GM18499 (cell line): ENCODE results near the gene AHI1.

Experiments
- ATAC-seq: cut with Tn5 transposase; IDR thresholded peaks from one replicate; pipeline ENCODE4 v1.9.1; 2021; ENCODE audit warnings: moderate number of reproducible peaks; ENCODE audit not compliant: insufficient read depth, unreplicated experiment

Gene AHI1

DNA sequence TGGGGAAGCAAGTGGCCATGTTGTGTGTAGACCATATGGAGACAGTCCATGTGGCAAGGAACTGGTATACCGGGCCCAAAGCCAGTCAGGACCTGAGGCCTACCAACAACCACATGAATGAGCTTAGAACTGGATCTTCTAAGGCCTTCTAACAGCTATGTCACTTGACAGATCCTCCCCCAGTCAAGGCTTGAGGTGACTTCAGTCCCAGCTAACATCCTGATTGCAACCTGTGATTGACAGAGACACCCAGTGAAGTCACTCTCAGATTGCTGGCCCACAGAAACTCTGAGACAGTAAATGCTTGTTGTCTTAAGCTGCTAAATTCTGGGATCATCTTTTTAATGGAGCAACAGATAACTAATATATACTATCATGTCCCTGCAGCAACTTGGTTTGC lies 32.9 kb downstream of the AHI1 start:
- peak; percentile 55 for ATAC-seq

DNA sequence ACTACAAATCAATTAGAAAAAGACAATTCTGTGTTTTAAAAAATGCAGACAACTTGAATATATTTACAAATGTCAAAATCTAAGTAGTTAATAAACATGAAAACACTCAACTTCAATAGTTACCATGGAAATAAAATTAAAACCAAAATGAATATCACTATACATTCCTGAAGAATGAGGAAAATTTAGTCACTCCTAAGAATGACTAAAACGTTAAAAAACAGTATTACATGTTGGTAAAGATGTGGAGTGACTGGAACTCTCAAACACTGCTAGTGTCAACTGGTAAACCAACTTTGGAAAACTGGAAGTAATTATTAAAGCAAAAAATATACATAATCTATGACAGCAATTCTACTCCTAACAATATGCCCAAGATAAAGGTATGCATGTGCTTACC lies 36.3 kb downstream of the AHI1 start:
- no peak for ATAC-seq

DNA sequence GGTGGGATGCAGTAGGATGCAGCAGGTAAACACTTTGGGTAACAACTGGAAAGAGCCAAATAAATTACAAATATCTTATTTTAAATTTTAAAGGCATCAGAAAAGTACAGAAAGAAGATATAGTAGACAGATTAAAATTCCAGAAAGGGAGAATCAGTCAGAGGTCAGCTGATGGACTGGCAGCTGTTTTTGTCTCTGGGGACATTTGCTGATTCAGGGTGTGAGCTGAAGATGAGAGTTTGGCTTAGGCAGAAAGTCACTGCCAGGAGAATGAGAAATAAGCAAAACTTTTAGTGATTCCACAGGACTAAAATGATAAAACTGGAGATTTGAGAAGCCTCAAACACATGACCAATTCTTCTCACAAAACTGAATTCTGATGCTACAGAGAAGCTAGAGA lies 39.5 kb downstream of the AHI1 start:
- ATAC-seq = no peak

DNA sequence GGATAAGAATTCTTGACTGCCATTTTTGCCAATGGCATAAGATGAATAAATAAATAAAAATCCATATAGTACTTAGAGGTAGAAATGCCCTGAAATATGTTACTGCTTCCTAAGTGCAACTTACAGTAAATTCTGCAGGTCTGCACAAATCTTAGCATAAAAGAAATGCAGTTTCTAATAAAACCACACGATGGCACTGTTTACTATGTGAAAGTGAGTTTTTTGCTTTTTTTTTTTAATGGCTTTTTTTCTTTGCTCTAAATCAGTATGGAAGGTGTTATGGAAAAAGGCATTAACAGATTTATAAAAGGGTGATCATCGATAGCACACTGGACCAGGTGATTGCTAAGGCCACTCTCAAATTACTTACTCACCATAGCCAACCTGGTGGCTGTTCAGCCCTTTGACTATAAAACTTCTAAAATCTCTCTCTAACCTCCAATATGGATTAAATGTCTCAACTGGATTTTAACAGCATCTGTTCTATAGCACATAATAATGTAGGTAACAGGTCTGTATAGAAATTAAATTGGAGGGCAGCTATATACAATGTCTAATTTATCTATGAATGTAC lies 45.8 kb downstream of the AHI1 start:
- no peak for ATAC-seq

DNA sequence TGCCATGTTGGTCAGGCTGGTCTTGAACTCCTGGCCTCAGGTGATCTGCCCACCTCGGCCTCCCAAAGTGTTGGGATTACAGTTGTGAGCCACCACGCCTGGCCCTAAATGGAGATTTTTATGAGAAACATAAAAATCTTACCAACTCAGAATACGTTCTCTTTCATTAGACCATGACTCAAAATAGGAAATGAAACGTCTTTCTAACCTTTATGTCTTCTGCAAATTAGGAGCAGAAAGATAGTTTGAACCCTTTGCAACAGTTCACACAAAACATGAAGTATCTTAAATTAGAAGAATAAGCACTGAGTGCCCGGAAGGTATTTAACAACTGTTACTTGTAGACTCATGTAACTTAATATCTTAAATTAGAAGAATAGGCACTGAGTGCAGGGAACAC lies 48.3 kb downstream of the AHI1 start:
- ATAC-seq = no peak

DNA sequence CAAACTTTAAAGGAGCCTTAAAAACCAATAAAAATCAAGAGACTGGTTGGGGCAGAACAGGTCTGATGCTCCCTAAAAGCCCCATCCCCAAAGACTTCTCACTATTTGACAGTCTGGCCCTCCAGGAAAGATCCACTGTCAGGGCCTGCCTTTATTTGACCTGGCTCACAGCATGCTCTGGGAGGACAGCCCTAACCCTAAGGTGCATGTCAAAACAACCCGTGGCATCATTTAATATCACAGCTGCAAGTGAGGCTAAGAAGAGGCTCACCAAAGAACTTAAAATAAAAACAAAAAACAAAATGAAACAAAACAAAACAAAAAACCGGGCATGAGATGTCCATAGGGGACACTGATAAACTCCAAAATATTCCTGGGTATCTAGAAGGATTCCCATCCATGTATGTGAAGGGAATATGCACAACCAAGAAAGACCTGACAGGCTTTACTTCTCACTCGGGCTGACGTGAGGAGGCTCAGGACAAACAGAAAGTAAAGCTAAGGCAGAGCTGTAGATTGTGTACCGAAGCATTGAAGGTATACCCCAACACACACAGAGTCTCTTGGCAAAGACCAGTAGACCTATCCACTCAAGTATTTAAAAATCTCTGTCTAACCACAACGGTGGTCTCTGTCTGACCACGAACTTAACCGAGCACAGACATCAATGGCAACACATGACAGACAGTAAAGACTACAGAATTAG lies 57.3 kb downstream of the AHI1 start:
- ATAC-seq = no peak

DNA sequence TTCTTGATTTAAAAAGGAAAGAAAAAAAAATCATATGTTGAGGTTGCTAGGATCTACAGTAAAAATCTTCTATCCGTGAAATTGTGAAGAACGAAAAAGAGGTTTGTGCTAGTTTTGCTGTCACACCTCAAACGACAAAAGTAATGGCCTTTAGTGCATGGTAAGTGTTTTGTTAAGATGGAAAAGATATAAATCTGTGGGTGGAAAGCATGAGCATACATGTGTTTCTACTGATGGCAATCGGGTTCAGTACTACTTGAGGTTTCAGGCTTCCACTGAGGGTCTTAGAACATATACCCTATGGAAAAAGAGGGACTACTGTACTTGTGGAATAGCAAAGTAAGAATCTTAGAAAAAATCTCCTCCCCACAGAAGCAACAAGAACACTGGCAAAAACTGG lies 58.0 kb downstream of the AHI1 start:
- no peak for ATAC-seq

DNA sequence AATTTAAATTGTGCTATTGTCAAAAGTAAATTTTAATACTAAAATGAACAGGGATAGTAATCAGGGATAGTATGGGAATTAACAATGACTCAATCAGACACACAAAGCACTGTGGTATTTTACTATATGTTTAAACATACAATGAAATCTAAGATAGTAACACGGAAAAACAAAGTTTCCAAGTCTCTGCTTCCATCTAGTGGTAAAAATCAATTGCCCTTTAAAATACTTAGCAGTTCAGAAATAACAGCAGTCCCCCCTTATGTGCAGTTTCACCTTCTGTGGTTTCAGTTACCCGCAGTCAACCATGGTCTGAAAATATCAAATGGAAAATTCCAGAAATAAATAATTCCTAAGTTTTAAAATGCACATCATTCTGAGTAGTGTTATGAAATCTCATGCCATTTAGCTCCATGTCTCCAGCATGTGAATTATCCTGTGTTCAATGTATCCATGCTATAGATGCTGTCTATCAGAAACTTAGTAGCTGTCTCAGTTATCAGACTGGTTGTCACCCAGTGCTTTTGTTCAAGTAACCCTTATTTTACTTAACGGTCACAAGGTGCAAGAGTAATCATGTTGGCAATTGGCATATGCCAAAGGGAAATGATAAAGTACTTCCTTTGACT lies 58.5 kb downstream of the AHI1 start:
- no peak for ATAC-seq

DNA sequence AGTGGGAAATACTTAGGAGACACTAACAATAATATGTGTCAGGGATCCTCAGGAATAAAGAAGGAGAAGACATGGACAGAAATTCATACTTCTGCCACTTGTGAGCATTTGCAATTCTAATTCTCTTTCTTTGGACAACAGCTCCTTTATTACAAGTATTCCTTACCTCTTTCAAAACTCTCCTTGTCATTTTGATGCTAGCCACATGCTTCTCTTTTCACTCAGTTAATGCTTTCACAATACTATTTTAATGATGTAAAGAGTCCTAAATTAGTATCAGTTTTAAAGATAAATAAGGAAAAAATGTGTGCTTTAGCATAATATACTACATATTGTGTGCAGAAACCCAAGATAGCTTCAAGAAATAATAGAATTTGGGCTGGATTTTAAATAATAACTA lies 62.5 kb downstream of the AHI1 start:
- ATAC-seq = no peak

DNA sequence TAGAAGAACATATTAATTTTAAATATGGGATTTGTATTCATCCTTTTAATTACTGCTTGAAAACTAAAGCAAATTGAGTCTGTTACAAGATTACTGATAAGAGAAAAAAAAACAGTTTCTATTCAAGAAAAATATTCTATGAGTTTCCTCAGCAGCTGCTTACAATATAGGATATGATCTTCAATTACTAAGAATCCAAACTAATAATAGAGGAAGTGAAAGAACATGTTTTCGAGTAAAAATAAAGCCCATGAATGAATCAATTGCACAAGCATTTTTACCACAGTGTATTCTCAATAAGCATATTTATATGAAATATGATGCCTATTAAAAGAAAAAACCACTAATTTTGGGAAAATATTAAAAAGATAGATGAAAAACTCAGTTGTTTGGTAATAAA lies 63.4 kb downstream of the AHI1 start:
- no peak for ATAC-seq

DNA sequence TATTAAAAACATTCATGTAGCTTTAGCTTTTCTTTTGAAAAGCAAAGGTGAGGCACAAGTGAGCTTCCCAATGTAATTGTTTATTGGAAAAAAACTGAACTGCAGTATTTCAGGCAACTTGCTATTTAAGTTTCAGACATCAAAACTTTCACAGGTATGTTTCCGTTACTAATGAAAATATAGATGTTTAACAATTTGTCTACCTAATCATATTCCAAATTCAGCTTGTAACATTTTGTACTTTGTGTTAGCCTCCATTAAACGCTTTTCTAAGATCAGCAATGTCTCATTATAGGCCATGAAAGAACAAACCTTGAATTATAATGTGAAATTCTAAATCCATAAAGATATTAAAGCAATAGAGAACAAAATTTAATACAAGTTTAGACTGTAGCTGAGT lies 69.5 kb downstream of the AHI1 start:
- no peak for ATAC-seq

DNA sequence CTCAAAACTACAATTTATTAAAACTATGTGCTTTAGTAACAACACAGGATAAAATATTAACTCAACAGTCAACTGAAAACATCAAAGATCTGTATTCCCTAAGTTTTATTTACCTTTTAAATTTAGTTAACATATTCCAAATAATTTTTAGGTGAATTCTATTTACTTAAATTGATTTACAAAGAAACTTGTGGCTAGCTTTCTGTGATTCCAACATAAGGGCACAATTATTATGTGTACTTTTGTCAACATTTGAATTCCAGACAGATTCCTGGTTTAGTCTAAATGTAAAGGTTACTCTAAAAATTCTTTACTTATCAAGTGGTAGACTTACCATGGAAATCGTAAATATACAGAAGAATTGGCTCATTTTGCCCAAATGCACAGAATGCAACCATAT lies 70.7 kb downstream of the AHI1 start:
- no peak for ATAC-seq

DNA sequence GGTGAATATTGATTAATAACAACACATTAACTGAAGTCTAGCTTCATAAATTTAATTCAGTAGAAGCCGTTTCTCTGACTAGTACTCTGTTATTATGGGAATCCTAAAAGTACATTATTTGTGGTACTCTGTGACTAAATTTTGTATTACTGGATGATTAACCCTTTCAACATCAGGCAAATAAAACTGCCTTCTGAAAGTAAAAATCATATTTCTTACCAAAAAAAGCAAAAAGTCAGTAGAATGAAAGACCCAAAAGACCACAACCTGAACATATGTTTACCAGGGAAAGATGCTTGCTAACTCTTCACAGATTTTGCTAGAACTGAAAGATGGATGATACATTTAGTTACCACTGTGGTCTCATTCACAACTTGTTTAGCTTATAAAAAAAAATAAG lies 73.2 kb downstream of the AHI1 start:
- no peak for ATAC-seq

DNA sequence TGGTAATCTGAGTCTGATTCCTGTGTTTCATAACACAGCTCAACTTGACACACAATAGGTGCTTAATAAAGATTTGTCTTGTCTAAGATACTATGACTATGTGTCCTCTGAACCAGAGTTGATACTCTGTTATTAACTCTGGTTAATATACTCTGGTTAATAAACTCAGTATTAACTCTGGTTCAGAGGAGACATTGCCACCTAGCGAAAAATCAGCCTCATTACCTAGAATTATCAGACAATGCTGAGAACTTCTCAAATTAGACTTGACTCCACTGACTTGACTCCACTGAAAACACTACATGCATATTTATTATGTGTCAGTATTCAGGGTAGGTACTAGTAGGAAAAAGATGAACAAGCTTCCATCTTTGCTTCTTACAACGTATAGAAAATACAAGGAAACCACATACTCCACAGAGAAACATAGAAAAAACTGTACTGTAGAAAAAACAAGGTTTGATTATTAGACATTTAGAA lies 73.9 kb downstream of the AHI1 start:
- ATAC-seq = no peak

DNA sequence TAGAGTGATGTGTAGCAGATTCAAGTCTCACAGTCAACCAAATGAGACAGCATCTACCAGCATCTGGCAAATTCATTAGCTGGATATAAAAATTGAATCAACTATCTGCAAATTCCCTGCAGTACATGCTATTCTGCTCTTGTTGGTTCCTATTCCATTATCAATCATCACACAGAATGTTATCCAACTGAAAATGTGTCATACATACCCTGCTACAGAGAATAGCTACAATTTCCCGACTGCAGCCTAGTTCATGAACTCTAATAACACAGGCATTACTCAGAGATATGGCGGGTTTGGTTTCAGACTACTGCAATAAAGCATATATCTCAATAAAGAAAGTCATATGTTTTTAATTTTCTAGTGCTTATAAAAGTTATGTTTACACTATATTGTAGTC lies 78.4 kb downstream of the AHI1 start:
- no peak for ATAC-seq

DNA sequence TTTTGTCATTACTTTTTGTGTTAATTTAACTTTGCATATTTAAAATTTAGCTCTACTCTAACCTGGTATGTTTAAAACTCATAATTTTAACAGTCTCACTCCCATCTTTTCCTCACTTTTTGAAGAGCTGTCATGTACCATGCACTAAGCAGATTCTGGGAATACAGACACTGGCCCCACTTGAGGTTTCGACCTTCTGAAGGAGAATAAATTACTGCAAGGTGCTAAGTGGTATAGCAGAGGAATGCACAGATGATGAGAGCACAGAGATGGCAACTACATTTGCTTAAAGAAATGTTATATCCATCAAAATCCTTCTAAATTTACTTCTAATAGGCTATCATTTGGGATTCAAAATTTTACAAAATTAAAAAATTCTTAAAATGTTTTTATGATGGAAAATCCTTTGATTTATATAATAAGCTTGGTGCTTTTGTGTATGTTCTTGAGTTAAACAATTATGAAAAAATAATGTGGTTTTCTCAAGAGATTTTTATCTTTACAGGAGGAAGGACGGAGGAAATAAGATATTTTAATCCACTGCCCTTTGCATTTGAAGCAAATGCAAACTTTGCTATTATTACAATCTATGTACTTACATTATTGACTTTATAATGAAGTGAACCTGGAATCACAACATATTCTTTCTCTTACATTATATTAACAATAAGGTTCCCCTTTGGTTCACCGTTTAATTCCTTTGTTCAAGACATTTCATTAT lies 79.3 kb downstream of the AHI1 start:
- no peak for ATAC-seq

DNA sequence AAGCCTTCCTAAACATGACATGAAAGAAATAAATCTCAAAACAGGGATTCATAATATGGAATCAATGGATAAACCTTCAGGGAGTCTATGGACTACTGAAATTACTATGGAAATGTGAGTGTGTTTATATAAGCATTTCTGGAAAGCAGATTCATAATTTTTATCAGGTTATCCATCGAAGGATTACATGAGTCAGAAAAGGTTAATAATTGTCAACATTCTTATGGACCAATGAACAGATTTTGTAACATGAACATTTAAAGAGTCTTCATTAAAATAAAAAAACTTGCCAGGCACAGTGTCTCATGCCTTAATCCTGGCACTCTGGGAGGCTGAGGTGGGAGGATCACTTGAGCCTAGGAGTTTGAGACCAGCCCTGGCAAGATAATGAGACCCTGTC lies 84.8 kb downstream of the AHI1 start:
- no peak for ATAC-seq

DNA sequence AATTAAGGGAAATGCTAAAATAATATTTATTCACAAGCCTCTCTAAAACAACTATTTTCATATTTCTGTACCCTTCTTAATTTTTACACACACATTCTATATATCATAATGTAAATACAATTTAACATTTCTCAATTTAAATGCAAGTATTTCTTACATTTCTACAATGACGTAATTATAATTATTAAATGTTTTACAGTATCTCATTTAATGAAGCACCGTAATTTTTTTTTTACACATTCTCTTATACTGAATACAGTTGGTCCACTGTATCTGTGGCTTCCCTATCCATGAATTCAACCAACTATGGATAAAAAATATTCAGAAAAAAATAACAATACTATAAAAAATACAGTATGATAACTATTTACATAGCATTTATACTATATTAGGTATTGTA lies 85.7 kb downstream of the AHI1 start:
- ATAC-seq = no peak

DNA sequence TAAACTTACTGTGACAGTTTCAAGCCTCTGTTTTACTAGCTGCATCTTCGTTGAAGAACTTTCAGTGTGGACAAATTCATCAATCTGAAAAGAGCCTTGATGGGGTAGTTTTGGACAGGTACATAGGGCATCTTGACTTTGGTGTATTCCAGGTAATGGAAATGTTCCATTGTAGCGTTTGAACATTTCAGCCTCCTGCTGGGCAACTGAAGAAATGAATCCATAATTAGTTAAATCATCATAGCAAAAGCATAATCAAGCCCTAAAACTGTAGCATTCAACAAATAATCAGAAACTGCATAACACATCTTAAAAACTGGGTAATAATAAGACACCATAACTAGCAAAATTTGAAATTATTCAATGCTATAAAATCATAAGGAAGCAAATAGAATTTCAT lies 86.2 kb downstream of the AHI1 start:
- ATAC-seq = no peak

DNA sequence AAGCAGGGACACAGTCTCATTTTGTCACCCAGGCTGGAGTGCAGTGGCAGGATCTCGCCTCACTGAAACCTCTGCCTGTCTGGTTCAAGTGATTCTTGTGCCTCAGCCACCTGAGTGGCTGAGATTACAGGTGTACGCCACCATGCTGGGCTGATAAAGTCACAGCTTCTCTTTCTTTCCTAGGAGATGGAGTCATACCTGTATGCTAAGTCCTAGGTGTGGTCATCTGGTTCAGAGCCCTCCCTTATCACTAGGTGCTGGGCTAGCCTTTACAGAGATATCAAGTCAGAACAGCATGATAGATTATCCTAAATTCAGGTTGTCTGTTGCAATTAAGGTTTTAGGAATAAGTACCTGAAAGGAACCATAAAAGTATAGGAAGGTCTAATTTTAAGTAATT lies 86.7 kb downstream of the AHI1 start:
- ATAC-seq = no peak

DNA sequence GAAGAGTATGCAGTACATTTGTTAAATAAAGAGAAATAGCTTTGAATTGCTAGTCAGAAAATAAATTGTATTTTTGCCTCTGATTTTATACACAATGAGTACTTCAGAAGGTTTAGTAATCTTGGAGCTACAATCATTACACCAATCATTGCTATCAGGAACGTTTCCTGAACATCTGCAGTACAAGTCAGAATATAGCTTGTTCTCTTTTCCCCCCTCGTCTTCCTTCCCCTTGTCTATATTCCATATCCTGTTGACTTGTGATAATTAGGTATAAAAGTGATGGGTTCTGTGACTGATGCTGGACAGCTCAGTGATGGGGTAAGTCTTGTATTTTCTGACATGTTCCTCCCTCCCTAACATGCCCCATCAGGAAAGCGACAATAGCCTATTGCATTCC lies 94.0 kb downstream of the AHI1 start:
- ATAC-seq = no peak
